GM19023 (cell line): ENCODE results near the gene ISM1.

ENCODE experiments used
- ATAC-seq: cut with Tn5 transposase; IDR thresholded peaks from one replicate; pipeline ENCODE4 v1.9.1; 2021; ENCODE audit warnings: mild to moderate bottlenecking, moderate library complexity; ENCODE audit not compliant: unreplicated experiment

ISM1 gene

GRCh38 chr20:13302647-13303450 lies 81.8 kb downstream of the ISM1 start:
- ATAC-seq = peak; percentile 84

GRCh38 chr20:13305284-13305683 lies 84.2 kb downstream of the ISM1 start:
- no peak for ATAC-seq

GRCh38 chr20:13307562-13308163 lies 86.6 kb downstream of the ISM1 start:
- no peak for ATAC-seq

- ATAC-seq = no peak
These were observed 91.2 kb downstream of the ISM1 start for GRCh38 chr20:13312300-13312699.

GRCh38 chr20:13313201-13313600 lies 92.1 kb downstream of the ISM1 start:
- ATAC-seq = no peak

- no peak for ATAC-seq
These were observed 96.4 kb downstream of the ISM1 start for GRCh38 chr20:13317439-13317838.

GRCh38 chr20:13318871-13319521 lies 97.9 kb downstream of the ISM1 start:
- ATAC-seq = no peak

- no peak for ATAC-seq
These were observed 99.6 kb downstream of the ISM1 start for GRCh38 chr20:13320702-13321101.

- ATAC-seq = no peak
These were observed 100.3 kb downstream of the ISM1 start for GRCh38 chr20:13321416-13321815.

GRCh38 chr20:13322198-13322597 lies 101.1 kb downstream of the ISM1 start:
- ATAC-seq = no peak

- ATAC-seq = no peak
These were observed 101.5 kb downstream of the ISM1 start for GRCh38 chr20:13322621-13323020.

GRCh38 chr20:13325033-13325432 lies 104.0 kb downstream of the ISM1 start:
- ATAC-seq = no peak

GRCh38 chr20:13325796-13326340 lies 104.8 kb downstream of the ISM1 start:
- ATAC-seq = no peak

GRCh38 chr20:13331536-13331935 lies 110.5 kb downstream of the ISM1 start:
- ATAC-seq = no peak

- ATAC-seq = no peak
These were observed 112.0 kb downstream of the ISM1 start for GRCh38 chr20:13333036-13333435.

GRCh38 chr20:13333793-13334192 lies 112.7 kb downstream of the ISM1 start:
- no peak for ATAC-seq

- ATAC-seq = peak; percentile 64
These were observed 115.4 kb downstream of the ISM1 start for GRCh38 chr20:13336308-13337089.

GRCh38 chr20:13337090-13337784 lies 116.2 kb downstream of the ISM1 start:
- no peak for ATAC-seq

- ATAC-seq = no peak
These were observed 117.1 kb downstream of the ISM1 start for GRCh38 chr20:13338097-13338661.

GRCh38 chr20:13338999-13339411 lies 117.9 kb downstream of the ISM1 start:
- ATAC-seq = no peak
